LoVo (cell line): ENCODE results near the gene TMEM223.
"Not testable (repeated sequence)": the region's sequence is repeated elsewhere in the genome, so short reads cannot be mapped to it uniquely, and the experiment has no call there.

ENCODE experiments used
- DNase-seq: peaks from one replicate; pipeline ENCODE4 v3.0.0-alpha.2; 2016; ENCODE audit warnings: low spot score

Gene TMEM223, protein sequence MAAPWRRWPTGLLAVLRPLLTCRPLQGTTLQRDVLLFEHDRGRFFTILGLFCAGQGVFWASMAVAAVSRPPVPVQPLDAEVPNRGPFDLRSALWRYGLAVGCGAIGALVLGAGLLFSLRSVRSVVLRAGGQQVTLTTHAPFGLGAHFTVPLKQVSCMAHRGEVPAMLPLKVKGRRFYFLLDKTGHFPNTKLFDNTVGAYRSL

DNA sequence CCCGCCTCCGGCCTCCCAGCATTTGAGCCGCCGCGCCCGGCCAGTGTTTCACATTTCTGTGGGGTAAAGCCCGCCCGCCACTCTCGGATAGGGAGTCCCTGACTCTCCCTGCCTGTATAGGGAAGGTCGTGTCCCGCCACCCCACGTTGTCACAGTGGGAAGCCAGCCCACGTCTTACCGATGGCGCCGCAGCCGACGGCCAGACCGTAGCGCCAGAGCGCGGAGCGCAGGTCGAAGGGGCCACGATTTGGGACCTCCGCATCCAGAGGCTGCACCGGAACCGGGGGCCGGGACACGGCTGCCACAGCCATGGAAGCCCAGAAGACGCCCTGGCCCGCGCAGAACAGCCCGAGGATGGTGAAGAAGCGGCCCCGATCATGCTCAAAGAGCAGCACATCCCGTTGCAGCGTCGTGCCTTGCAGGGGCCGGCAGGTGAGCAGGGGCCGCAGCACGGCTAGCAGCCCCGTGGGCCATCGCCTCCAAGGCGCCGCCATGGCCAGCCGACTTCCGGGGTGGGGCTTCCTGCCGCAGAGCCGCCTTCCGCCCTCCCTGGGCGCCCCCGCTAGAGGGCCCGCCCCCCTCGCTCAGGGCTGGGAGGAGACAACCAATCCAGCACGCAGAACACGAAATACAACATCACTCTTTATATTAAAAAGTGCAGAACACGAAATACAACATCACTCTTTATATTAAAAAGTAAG lies at the start of gene TMEM223:
Gene TMEM223 (minus strand): TSS at position 506 of the 701 bp plus-strand sequence. CDS start 12 bp downstream, at position 494.
- DNase-seq, result peak; percentile 87

DNA sequence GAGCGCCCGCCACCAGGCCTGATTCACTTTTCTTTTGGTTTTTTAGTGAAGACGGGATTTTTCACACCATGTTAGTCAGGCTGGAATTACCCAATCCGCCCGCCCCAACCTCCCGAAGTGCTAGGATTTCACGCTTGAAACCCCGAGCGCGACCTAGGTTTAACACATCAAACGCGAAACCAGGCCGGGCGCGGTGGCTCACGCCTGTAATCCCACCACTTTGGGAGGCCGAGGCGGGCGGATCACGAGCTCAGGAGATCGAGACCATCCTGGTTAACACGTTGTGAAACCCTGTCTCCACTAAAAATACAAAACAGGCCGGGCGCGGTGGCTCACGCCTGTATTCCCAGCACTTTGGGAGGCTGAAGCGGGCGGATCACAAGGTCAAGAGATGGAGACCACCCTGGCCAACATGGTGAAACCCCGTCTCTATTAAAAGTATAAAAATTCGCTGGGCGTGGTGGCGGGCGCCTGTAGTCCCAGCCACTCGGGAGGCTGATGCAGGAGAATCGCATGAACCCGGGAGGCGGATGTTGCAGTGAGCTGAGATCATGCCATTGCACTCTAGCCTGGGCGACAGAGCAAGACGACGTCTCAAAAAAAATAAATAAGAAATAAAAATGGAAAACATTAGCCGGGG lies 49.0 kb upstream of the TMEM223 start:
- DNase-seq, result peak; percentile 56

DNA sequence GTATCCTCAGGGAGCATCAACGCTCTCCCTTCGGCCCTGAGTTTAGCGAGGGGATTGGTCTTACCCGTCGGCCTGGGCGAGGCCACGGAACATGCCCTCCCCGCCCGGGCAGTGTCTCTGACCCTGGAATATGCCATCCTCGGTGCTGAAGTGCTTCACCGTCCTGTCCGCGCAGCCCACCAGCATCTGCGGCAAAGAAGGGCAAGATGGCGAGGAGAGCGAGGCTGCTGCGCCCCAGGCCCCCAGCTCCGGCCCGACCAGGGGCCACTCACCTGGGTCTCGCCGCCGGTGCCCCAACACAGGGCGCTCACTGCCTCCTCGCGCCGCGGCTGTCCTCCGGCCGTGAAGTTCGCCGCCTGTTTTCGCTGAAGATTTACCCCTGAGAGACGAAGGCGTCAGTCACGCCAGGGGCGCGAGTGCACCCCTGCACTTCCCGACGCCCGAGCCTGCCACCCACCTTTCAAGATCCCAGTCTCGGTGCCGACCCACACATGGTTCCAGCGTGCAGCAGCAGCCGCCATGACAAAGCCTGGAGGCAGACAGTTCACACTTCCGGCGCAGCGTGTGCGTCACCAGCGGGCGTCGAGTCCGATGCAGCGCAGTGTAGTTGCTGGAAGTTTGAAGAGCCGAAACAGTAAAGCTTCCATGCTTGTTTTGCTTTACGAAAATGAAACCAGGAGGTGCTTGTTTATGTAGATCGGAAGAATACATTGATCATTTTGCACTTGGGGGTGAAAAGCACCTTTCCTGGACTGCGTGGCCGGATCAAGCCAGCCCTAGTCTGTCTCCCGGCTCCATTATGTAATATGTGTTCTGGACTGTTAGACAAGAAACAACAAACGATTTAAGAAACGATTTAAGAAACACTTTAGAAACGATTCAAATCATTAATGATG lies 47.5 kb upstream of the TMEM223 start, which contains the start of gene WDR74:
Gene WDR74 (minus strand): TSS at position 541 of the 896 bp plus-strand sequence. CDS start 20 bp downstream, at position 521.
- DNase-seq, result peak; percentile 92

DNA sequence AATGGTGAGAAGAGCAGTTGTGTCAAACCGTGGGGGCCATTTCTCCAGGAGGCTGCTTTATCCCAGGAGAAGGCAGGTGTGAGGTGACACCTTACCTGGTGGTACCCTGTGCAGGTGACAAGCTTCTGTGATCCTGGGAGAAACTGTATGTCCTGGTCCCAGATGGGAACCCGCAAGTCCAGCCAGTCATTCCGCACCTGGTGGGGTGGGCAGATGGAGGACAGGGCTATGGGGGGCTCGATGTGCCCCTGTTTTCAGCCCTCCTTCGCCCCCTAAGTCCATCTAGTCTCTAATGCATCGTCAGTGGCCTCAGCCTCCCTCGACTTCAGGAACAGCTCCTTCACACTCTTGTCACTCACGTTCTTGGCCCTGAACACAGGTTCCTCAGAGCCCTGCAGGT lies 43.5 kb upstream of the TMEM223 start:
- DNase-seq, result no peak

DNA sequence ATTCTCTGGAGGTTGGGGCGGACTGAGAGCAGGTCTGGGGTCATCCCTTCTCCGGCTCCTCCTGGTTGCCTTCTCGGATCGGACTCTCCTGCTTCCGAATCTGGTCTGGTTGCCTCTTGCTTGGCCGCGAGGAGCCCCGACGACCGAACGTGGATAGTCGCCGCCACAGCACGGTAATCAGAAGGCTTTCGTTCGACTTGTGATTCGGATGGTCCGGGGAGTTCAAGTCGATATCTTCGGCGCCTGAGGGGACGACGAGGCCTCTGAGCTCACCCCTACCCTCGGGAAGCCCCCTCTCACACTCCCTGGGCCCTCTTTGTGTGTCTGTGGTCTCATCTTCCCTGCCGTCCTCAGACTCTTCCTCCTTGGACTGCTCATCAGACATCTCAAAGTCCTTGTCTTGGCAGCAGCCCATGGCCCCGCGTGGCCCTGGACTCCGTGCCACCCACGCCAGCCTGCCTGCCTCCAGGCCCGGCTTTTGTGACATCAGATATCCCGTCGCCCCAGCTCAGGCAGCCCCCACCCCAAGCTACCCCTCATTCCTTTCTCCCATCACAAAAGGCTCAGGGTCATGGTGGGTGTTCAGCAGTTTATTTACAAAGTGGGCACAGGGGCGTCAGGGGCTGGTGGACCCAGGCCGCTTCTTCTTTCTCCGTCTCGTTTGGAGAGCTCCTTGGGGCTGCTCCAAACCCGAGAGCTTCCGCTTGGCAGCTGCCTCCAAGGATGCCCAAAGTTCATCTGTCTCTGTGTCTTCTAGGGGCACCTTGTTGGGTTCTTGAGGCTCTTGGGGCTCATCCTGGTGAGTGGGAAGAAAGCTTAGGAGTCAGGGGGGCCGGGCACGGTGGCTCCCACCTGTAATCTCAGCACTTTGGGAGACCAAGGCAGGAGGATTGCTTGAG lies 40.8 kb upstream of the TMEM223 start, which contains the start of gene TEX54:
Gene TEX54 (minus strand): TSS at position 506 of the 899 bp plus-strand sequence.
- no peak for DNase-seq

DNA sequence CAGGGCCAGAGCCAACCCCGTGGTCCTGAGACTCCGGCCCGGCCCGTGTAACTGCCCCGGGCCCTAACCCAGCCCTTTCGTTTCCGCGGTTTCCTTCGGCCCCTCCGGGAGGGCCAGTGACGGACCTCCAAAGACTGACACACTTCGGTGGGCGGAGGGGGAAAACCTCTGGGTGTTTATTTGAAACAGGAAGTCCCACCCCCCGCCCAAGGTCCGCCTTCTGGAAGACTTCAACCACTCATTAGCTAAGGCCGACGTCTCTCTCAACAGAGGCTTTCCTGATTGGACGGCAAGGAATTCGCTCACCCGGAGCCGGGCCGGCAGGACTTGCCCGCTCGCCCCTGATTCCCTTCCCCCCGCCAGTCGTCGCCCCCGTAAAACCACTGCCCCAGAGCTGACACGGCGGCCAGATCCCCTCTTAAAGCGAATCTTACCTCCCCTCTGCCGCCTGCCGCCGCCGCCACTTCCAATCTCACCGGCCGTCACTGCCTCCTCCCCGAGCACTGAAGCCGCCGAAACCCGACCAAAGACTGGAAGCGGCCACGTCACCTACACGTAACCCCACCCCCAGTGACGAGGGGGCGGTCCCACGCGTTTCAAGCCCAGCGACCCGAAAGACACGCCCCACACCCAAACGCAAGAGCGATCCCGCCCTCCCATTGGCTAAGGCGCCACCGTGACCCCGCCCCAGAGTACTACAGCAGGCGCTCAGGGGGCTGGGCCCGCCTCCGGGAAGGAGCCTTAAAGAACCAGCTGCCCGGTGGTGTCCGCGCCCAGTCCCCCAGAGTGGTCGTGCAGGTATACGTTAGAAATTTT lies 39.9 kb upstream of the TMEM223 start, which contains the start of gene STX5:
Gene STX5 (minus strand): TSS at position 532 of the 816 bp plus-strand sequence. CDS start 808 bp downstream, outside the sequence.
- DNase-seq, result peak; percentile 99

DNA sequence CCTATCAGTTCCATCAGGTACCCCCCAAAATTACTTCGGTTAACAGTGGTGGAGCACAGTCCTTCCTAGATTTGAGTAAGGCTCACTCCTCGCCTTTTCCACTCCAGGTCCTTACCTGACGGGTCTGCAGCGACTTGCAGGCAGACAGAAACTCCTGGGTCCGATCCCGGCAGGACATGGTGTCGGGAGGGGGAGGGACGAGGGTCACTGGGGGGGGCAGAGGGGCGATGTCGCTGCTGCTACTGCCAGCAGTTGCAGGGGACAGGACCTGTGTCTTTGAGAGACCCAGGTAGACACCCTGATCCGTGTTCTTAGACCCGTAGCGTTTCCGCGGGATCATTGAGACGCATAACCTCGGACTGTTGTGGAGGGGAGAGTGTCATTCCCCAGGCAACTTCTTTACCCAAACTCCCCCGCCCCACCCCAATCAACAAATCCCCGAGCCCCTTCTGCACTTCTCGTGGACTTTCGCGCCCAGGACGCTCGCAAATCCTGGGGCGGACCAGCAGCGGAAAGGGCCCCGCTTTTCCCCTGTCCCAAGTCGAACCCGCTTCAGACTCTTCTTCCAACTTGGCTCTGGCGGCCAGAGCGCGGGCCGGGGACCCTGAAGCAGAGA lies 39.2 kb upstream of the TMEM223 start:
- no peak for DNase-seq

DNA sequence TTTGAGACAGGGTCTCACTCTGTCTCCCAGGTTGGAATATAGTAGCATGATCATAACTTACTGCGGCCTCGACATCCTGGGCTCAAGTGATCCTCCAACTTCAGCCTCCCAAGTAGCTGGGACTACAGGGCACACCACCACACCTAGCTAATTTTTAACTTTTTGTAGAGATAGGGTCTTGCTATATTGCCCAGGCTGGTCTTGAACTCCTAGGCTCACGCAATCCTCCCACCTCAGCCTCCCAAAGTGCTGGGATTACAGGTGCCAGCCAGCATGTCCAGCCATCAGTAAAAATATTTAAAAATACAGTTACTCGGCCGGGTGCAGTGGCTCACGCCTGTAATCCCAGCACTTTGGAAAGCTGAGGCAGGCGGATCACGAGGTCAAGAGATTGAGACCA lies 36.3 kb upstream of the TMEM223 start:
- not testable (repeated sequence) for DNase-seq

DNA sequence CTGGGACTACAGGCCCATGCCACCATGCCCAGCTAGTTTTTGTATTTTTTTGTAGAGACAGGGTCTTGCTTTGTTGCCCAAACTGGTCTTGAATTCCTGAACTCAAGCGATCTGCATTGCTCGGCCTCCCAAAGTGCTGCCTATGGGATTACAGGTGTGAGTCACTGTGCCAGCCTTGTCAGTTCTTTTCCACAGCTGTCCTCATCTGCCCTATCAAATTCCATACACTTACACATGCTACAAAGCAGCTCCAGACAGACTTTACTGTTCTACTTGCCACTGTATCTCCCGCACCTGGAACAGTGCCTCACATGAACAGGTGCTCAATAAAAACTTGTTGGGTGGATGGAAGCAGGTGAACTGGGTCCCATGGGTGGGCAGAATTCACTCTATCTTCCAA lies 31.9 kb upstream of the TMEM223 start:
- DNase-seq, result no peak

DNA sequence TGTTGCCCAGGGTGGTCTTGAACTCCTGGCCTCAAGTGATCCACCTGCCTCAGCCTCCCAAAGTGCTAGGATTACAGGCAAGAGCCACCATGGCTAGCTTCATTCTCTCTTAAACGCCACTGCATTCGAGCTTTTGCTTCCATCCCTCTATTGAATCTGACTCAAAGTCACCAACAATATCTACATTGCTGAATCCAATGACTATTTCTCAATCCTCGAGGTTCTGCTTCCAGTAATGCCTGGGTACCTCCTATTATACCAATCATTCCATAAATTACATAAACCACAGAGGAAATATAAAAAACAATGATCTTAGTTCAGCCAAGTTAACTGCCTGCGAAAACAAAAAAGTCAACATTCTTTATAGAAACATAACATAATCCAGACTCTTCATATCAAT lies 25.3 kb upstream of the TMEM223 start:
- DNase-seq, result no peak

DNA sequence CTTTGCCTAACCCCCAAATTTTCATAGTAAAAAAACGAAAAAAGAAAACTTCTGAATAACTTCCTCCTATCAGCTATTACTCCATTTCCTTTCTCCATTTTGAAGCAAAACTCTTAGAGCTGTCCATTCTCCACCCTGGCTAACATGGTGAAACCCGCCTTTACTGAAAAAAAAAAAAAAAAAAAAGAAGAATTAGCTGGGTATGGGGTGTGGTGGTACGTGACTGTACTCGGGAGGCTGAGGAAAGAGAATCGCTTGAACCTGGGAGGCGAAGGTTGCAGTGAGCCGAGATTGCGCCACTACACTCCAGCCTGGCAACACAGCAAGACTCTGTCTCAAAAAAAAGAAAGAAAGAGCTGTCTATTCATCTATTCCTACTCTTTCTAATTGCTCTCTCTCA lies 24.8 kb upstream of the TMEM223 start:
- DNase-seq, result no peak

DNA sequence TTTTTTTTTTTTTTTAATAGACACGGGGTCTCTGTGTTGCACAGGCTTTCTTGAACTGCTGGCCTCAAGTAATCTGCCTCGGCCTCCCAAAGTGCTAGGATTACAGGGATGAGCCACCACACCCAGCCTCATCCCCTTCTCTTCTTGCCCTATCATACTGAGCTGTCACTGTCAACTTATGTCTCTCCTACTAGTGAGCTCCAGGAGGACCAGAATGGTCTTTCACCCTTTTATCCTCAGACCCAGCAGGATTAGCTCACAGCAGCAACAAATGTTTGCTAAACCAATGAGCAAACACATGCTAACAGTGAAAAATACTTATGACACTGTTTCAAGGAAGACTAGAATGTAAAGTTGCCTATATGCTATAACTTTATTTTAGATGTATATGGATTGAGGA lies 19.9 kb upstream of the TMEM223 start:
- DNase-seq, result no peak

DNA sequence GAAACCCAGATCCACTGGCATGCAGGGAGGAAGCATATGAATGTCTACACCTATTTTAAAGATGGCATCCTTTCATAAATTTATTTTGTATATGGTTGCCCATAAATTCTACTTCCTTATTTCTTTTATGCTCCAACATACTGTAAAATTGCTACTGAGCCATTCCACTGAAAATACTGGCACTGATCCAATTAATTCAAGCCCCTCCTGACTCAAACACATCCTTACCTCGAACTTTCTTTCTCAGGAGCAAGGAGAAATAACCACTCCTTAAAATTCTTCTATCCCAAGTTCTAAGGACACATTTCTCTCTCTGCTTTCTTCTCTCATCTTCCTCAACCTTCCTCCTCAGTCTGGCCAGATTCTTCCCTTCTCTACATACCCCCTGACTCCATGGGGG lies 18.9 kb upstream of the TMEM223 start:
- no peak for DNase-seq

DNA sequence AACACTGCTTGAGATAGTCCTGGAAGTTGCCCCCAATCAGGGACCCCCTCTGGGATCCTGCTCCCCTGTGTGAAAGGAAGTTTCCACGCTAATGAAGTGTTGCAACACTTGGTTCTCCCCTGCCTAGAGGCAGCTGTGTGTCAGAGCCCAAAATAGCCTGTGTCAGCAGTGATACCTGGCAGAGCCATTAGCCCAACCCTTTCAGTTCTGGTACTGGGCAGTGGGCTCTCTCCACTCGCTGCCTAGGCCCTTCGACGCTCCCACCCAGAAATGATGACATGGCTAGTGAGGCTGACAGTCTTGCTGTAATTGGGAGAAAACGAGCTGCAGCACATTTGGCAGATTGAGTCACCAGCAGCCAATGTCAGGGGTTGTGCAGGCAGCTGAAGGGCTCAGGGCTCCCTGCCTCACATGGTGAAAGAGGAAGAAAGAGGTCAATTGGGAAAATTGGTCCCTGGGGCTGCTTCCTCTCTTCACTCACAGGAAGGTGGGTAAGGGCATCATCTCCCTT lies 14.9 kb upstream of the TMEM223 start:
- no peak for DNase-seq

DNA sequence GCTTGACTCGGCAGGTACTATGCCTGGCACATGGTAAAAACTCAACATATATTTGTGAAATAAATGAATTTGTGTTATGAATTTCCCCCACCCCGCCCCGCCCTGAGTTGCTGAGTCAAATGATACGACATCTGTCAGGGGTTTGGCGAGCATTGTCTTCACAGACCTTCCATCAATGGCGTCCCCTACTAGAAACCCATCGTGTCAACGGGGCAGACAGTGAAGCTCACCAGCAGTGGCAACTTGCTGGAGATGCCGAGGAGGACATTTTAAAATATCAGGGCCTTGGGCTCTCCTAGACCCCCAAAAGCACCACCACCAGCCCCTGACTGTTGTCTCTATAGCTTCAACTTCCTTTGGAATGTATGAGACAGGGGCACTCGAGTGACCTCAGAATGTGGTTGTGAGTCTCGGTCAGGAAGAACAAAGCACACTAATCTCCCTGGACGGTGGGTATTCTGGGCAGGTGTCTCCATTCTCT lies 14.2 kb upstream of the TMEM223 start:
- DNase-seq, result no peak

DNA sequence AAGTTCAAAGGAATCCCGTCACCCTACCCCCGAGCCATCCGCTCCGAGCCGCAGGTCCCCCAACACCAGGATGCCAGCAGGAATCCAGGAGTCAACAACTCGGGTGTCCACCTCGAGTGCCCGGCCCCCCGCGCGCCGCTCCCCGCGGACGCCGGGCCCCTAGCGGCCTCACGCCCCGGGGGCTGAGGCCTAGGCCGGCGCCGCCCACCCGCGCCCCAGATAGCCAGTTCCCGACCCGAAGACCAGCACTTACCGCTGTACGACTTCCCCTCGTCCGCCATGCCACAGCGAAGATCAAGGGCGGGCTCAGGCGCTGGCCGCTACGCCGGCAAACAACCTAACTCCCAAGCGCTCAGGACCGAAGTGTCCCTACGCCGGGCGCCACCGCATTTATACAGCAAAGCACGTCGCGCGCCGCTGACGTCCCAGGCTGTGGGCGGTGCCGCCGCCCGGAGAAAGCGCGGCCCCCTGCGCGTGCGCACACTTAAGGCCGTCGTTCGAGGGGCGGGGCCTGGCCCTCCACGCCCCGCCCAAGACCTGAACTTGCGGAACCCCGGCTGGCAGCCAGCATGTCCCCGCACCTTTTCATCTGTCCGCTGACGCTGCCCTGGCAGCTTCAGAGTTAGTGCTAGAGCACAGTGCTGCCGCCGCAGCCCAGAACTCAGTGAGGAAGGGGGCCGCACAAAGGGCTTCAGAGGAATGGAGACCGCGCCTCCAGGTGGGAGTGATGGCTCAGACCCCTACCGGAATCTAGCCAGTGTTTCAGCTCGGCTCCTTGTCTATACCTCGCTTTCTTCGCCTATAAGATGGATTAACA lies 13.5 kb upstream of the TMEM223 start, which contains the start of gene NXF1:
Gene NXF1 (minus strand): TSS at position 365 of the 817 bp plus-strand sequence. CDS start 84 bp downstream, at position 281.
- peak; percentile 99 for DNase-seq

DNA sequence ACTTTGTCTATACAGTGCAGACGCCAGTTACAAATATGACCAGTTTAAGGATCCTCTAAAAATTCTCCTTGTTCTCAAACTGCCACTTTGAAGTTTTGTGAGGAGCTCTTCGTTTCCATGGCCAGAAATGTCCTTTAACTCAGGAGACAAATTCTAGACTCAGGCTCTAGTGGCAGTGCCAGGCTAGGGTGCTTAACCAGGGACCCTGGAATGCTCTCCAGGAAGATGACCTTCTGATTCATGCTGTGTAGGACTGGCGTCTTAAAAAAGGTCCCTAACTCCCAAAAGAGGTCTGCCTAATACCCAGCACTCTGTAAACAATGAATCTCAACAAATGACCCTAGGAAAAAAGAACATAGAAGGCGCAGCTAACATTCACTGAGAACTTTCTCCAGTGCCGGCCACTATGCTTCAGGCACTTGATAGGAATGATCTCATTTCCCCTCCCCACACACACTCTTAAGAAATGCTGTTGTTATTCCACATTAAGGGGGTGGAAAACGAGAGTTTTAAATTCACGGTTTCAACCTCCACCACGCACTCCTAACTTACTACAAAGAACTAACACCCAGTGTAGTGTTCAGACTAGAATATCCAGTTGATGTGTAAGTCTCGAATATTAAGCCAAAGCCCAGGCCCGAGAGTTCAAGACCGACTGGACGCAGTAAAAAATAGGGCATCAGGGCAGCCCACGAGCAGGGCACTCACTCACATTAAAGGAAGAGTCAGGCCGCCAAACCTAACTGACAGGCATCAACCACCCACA lies 12.7 kb upstream of the TMEM223 start:
- DNase-seq, result no peak
